ENCODE results near the gene LMF1.
"Not testable (repeated sequence)": the region's sequence is repeated elsewhere in the genome, so short reads cannot be mapped to it uniquely, and the experiment has no call there.

LMF1 gene

DNA sequence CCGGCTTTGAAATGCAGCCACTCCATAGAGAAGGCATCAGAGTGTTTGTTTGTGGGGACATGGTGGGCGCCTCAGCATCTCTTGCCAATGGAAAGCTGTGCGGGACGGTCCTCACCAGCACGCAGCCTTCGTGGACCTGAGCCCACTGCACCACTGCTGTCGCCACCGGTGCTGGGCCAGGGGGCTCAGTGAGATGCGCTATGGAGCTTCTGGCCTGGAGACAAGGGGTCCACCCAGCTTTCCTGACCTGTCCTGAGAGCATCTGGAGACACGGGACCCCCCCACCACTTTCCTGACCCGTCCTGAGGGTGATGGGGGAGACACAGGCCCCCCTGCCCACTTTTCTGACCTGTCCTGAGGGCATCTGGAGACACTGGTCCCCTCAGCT, 79.4 kb downstream of the LMF1 start:
- no peak for DNase-seq

DNA sequence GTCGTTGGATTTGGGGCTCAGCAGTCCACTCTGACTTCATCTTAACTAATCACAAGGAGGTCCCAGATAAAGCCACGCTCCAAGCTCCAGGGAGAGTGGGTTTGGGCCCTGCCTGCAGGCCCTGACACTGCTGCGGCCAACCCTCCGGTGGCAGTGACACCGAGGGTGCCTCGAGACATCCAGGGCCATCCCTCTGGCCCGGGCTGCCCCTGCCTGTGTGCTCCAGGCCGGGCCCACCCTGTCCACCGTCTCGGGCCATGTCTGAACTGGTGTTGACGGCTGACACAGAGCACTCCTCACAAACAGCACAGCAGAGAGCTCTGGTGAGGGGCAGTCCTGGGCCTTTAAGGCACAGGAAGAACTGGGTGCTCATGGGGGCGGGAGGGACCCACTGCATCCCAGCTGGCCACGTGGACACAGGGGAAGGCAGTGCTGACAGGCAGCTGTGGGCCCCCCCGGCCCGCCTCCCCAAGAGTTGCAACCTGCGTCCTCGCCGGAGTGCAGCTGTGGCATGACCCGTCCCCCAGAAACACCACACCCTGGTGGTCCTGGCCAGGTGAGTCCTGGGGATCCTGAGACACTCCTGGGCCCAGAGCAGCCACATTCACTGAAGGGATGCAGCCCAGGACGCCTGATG, 80.0 kb downstream of the LMF1 start:
- DNase-seq: no peak

DNA sequence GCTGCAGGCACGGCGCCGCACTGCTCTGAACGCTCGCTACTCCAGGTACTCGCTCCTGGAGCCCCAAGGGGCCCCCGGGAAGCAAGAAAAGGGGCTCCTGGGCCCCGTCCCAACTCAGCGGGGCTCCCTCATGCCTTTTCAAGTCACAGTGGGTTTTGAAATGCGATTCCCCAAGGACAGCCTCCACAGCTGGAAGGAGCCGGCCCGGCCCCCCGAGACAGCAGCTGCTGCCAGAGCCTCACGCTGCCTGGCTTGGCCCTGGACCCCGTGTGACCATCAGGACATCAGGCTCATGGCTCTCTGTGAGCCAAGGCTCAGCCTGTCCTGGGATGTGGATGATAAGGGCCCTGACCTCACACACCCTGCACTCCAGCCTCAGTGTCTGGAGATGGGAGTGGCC, 80.6 kb downstream of the LMF1 start:
- DNase-seq: no peak

DNA sequence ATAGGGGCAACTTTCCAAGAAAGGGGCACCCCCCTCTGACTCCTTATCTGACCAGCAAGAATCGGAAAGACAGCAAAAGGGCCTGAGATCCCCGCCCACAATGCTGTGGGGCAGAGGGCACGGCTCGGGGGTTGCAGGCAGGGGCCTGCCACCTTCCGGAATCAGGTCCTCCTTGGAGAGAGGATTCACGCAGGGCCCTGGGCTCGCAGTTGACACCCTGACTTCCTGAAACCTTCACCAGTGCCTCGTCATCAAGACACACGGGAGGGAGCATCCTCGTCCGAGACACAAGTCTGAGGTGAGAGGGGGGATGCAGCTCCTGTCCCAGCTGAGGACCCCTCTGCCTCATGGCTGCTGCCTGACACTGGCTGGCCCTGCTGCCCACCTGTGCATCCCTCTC, 81.2 kb downstream of the LMF1 start:
- DNase-seq: no peak

DNA sequence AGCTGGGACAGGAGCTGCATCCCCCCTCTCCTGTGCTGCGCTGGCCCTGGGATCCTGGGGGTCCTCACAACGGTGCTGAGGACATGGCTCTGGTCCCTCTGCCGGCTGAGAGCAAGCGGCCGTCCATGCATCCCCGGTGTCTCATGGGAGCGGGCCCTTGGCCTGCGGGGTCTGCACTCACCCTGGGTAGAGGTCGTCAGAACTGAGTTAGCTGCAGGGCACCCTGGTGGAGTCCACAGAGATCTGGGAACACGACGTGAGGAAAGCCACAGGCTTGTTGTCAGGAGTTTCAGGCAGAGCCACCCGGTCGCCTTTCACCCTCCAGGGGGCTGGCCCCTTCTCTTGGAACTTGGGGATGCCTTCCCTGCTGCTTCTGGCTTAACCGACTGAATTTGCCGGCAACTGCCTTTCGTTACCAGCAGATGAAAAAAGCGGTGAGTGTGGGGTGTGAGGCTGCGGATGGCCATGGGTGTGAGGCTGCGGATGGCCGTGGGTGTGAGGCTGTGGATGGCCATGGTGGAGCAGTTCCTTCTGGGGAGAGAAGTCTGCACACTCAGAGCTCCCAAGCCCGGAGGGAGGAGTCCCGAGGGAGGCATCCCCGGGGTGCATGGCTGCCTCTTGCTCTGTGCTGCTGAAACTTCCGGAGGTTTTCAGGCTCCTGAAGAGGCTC, 81.7 kb downstream of the LMF1 start:
- no peak for DNase-seq

DNA sequence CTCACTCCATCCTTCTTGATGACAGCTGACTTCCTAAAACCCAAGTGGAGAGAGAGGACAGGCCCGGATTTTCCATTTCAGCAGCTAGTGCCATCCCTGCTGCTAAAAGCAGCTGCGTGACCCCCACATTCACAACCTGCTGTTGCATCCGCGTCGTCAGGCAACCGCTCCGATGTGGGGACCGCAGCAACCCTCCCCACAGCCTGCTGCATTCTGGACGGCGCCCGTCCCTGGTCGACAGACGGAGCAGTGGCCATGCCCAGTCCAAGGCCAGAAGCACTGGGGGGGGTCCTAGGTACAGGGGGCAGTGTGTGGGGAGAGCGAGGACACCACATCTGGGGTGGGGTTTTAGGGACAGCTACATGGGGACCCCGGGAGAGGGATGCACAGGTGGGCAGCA, 82.3 kb downstream of the LMF1 start:
- DNase-seq: not testable (repeated sequence)

DNA sequence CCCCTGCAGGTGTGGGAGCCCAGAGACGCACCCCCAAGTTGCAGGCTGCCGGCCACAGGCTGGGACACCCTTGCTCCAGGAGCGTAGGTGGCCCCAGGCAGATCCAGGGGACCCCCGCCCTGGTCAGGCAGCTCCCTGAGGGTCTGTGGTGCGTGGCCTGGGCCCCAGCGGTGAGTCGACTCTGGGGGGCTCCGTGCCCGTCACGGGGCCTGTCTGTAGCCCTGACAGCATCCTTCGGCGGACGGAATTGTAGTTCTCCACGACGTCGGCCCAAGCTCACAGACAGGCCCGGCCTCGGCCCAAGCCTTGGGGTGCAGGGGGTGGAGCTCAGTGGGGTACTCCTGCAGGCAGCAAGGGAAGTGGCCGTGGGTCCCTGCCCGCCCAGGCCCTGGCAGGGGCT, 82.9 kb downstream of the LMF1 start:
- no peak for DNase-seq

DNA sequence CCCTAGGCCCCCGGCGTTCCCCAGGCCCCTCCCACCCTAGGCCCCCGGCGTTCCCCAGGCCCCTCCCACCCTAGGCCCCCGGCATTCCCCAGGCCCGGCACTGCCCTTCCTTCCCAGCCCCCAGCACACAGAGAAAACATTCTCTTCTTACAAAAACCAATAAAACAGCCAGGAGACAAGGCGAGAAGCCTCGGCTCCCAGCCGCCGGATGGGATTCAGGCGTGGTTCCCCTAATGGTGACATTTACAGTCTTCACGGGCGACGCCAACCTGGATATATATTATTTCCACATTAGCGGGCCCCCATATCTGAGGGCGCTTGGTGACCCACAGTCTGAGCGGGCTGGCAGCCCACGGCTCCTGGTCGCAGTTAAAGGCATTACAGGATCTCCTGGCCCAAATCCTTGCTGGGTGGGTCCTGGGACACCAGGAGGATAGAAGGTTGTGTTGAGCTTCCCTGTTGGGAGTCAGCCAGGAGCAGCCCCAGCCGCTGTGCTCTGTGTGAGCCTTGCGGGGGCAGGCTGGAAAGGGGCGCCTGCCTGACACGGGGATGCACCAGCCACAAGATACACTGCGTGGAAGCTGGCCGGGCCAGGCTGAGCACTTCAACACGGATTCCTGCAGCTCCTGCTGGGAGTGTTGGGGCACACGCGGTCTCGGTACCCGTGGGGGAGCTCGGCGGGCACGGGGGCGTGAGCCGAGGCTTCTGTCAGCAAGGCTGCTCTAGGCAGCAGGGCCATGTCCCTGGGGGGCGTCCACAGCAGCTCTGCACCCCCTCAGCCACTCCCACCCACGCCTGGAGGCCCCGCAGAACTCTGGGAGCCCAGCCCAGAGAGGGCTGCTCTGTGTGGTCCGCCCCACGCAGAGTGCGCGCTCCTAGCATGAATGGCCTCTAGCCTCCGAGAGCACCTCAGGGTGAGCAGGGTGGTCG, 83.7 kb downstream of the LMF1 start:
- no peak for DNase-seq

DNA sequence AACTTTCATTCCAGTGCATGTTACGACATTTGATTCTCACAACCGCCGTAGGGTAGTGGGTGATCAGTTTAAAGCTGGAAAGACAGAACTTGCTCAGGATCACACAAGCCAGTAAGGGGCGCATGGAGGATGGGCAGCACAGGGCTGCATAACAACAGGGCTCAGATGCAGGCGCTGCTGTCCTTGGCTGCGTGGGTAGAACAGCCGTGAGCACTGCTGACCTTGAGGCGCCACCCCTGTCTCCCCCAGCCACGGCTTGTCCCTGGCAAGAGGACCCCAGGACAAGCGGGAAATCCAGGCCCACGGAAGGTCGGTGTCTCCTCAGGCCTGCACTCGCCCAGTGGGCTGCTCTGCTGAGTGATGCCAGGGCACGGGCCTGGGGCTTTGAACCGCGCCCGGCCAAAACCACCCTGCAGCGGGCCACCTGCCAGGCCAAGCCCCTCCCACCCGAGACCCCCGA, 84.7 kb downstream of the LMF1 start:
- no peak for DNase-seq

DNA sequence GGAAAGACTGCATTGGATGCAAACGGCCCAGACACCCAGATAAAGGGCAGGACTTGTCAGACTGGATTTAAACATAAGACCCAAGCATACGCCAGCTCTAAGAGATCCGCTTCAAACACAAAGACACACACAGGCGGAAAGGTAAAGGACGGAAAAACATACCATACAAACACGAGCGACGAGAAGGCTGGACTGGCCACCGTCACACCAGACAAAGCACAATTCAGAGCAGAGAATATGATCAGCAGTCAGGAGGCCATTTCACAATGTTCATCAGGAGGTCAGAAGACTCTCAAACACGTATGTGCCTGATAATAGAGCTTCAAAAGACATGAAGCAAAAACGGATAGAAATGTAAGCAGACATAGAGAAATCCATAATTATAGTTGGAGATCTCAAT, 85.4 kb downstream of the LMF1 start:
- DNase-seq: no peak

DNA sequence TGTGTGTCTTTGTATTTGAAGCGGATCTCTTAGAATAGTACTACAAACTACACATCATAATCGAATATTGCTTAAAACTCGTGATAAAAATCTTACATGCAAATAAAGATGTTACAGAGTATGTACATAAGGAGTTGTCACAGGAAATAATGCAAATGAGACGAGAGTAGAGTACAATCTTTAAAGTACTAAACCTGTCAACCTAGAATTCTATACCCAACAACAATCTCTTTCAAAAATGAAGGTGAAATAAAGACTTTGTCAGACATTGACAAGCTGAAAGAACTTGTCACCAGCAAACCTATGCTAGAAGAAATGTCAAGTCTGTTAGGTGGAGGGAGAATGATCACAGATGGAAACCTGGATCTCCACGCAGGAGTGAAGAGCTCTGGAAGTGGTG, 86.6 kb downstream of the LMF1 start:
- no peak for DNase-seq

DNA sequence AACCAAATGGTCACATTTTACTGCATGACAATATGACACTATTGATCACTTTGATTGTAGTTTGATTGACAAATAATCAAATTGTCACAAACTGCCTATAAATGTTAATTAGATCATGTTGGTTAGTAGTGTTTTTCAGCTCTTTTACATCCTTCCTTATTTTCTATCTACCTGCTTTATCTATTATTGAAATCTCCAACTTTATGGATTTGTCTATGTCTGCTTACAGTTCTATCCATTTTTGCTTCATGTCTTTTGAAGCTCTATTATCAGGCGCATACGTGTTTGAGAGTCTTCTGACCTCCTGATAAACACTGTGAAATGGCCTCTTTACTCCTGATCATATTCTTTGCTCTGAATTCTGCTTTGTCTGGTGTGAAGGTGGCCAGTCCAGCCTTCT, 87.0 kb downstream of the LMF1 start:
- no peak for DNase-seq

DNA sequence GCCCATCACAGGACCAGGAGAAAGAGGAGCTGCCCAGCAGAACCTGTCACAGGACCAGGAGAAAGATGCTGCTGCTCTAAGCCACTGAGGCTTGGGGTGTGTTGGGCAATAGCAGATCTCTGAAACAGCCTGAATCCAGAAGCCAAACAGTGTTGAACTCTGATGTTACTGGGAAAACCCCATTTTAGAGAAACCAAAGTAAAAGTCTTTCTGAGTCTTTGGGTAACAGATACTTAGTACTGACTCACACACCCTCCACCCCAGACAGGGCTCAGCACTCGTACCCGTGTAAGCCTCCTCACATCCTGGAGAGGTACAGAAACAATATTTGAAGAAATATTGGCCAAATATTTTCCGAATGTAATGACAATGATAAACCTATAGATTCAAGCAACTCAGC, 87.4 kb downstream of the LMF1 start:
- DNase-seq: no peak

DNA sequence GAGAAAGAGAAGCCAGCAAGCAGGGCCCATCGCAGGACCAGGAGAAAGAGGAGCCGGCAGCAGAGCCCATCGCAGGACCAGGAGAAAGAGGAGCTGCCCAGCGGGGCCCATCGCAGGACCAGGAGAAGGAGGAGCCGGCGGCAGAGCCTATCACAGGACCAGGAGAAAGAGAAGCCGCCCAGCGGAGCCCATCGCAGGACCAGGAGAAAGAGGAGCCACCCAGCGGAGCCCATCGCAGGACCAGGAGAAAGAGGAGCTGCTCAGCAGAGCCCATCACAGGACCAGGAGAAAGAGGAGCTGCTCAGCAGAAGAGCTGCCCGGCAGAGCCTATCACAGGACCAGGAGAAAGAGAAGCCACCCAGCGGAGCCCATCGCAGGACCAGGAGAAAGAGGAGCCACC, 88.1 kb downstream of the LMF1 start:
- DNase-seq: not testable (repeated sequence)

DNA sequence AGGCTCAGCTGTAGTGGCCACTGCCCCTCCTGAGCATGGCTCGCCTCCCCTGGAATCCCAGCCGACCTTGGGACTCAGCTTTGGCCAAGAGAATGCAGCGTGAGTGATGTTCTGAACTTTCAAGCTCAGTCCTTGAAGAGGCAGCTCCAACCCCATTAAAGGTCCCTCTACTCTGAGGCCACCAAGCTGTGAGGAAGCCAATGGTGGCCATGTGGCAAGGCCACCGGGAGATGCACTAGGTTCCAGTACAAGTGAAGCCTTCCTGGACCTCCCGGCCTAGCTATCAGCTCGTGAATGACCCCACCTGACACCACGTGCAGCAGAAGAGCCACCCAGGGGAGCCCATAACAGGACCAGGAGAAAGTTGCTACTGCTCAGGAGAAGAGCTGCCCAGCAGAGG, 88.5 kb downstream of the LMF1 start:
- no peak for DNase-seq

DNA sequence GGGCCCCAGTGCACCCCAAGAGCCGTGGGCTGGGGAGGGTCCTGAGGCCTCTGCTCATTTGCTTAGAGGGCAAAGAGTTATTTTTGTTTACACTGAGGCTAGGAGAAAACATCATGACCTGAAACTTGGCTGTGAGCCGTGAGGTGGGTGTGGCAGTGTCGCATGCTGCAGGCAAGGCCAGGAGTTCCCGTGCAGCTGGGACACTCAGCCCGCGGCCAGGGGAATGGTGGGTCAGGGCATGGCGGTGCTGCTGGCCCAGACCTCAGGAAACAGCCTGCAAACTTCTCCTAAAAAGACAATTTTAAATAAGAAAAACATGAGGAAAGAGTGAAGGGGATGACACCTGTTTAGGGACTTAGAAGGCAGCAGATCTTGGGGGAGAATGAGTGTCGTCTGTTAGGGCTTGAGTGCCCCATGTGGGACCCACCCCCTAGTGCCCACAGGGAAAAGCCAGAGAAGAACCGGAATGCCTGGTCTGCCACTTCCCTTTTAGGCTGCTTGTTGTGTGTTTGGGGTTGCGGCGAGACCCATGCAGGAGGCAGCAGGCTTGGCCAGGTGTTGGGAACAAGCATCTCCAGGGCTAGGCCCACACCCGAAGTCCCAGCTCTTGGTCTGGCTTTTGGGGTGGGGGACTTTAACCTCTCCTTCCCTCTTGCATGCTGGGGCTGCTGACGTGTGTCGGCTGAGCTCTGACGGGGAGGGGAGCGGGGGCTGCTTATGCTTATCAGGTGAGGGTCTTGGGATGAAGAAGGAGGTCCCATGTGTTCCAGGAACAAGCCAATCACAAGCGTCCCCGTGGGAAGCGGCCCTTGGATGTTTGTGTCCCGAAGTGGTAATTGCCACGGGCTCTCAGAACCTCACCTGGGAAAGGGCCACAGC, 89.3 kb downstream of the LMF1 start:
- DNase-seq: no peak

DNA sequence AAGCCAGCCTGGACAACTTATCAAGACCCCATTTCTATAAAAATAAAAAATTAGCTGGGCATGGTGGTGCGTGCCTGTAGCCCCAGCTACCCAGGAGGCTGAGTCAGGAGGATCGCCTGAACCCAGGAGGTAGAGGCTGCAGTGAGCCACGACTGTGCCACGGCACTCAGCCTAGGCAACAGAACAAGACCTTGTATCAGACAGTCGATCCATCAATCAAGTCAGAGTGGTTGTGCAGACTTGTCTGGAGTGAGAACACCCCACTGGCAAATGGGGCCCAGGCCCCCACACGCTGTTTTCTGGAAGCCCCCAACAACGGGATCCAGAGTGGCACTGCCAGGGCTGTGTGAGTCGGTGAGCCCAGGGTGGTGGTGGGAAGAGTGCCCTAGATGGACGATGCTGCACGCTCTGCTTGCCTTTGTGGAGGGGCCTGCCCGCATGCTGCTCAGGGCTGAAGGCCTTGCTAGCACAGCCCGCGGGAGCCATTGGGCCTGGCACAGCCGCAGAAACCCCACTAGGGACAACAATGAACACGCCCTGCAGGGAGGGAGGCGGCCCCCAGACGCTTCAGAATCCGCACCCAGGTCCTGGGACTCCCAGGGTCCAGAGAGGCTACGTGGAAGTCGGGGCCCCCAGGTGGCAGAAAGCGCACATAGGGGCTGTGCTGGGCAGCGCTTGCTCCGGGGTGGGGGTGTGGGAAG, 90.2 kb downstream of the LMF1 start:
- no peak for DNase-seq

DNA sequence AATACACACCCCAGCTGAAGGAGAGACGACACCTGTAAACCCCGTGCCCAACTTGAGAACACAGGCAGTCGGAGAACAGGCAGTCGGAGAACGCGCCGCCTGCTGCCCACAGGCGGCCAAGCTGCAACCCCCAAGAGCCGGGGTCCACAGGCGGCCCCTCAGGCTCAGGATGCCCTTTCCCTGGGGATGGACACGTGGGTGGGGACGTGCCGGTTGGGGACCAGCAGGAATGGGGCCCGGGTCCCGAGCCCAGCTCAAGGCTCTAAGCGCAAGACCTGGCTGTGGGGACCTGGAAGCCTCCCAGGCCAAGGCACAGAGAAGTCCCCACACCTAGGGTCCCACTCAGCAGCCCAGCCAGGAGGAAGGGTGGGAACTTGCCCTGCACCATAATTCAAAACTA, 90.8 kb downstream of the LMF1 start:
- DNase-seq: no peak

DNA sequence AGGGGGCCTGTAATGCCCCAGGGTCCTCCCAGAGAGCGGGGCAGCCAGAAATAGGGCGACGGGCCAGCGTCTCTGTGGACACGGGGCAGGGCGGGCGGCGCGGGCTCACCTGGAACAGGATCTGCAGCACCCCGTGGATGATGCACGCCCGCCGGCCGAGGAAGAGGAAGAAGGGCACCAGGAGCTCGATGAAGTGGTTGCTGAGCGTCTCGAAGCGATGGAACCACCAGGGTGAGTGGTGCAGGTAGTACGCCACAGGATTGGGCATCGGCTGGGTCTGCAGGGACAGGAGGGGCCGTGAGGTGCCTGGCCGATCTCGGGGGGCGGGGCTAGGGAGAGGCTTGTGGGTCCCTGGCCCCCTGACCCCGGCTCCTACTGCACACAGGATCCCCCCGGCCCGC, 91.3 kb downstream of the LMF1 start:
- DNase-seq: no peak

DNA sequence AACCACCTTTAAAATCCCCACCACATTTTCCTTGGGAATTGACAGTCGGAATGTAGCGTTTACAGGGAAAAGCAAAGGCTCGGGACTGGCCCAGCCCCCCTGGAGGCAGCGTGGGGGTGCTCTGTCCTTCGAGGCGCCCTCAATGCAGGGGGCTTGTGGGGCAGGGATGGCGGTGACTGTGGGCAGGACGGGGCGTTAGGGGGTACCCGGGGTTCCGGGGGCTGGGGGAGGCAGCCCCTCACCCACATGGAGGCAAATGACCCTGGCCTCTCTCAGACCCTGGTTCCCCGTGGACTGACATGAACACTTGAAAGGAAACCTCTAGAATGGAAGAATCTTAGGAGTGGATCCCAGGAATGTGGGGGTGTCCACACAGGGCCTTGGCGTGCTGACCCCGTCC, 91.9 kb downstream of the LMF1 start:
- DNase-seq: no peak

DNA sequence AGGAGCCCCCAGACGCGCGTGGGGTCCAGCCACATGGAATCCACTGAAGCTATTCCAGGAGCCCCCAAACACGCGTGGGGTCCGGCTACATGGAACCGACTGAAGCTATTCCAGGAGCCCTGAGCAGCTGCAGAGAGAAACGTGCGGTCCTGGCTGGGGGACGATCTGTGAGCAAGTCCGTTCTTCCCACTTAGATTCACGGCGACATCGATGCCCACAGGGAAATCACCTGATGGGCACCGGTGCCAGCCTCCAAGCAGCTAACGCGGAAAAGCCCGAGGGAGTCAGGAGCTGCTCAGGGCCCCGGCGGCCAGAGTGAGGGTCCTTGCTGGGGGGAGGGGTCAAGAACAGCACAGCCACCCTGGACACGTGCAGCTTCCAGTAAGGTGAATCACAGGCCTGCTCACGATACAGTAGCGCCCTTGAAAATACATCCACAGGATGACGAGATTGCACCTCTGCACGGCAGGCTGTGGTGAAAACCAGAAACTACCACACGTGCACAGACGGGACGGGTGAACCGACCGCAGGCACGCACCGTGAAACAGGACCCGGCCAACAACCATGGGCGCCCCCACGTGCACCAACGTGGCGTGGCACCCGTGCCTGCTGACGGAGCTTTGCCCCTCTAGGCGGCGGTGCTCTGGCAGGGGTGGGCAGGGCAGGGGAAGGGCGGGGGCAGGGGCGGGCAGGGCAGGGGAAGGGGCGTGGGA, 92.6 kb downstream of the LMF1 start:
- no peak for DNase-seq
